ENCODE results near the gene KLC1. TPM values are rescaled to one million over a fixed set of nuclear protein-coding genes. Genes with fewer than 3 reads are reported as not detected.
A peak's percentile ranks its signal among the peaks of the same experiment; 100 is the strongest.

KLC1 gene
- total and polyA plus RNA-seq, 4 donors, result 71.7 to 315 (median 222) TPM

GRCh38 chr14:103745424-103745823 lies 116.4 kb downstream of the KLC1 start:
- intact Hi-C loops (cut with DNase I), result no loop called here

GRCh38 chr14:103746701-103747100 lies 117.7 kb downstream of the KLC1 start:
- no peaks in the 10 kb centered on the region for H3K4me1 ChIP-seq (ENCODE audit: control insufficient read depth in 1 of 2, insufficient read depth in 2 of 2, low read length in 2 of 2)
- H3K9me3 ChIP-seq (ENCODE audit: control insufficient read depth, low read length), result no peaks in the 10 kb centered on the region
- ATAC-seq (ENCODE audit: low FRiP score) (no peak), DNase-seq (no peak)
- whole genome bisulfite sequencing, 2 donors, result 92 to 95% methylated on average over 10 of the region's 10 CpGs
- intact Hi-C loops (cut with DNase I), result no loop called here
- H3K27me3 ChIP-seq (ENCODE audit: control insufficient read depth in 1 of 2, insufficient read depth in 2 of 2, low read length in 1 of 2), result no peaks in the 10 kb centered on the region
- no peaks in the 10 kb centered on the region for H3K36me3 ChIP-seq (ENCODE audit: control insufficient read depth in 1 of 2, insufficient read depth in 2 of 2, low read length in 1 of 2)
- no peak overlapping the region for H3K4me3 ChIP-seq (ENCODE audit: low read length in 2 of 2)
- H3K27ac ChIP-seq (ENCODE audit: low read depth in 1 of 2, low read length in 2 of 2), result no peak overlapping the region

More at GRCh38 chr14:103745424-103745823, 116.4 kb downstream of the KLC1 start:
- ATAC-seq (ENCODE audit: low FRiP score) (no peak), DNase-seq (peak in 1 of 2 donors; percentile 5)
- Histone ChIP-seq H3K9me3 (ENCODE audit: control insufficient read depth, low read length) (no peaks in the 10 kb centered on the region), H3K4me1 (ENCODE audit: control insufficient read depth in 1 of 2, insufficient read depth in 2 of 2, low read length in 2 of 2) (no peaks in the 10 kb centered on the region), H3K27me3 (ENCODE audit: control insufficient read depth in 1 of 2, insufficient read depth in 2 of 2, low read length in 1 of 2) (no peaks in the 10 kb centered on the region), H3K4me3 (ENCODE audit: low read length in 2 of 2) (no peak overlapping the region), H3K36me3 (ENCODE audit: control insufficient read depth in 1 of 2, insufficient read depth in 2 of 2, low read length in 1 of 2) (no peaks in the 10 kb centered on the region), H3K27ac (ENCODE audit: low read depth in 1 of 2, low read length in 2 of 2) (no peak overlapping the region)
- 82 to 83% methylated on average over 5 of the region's 5 CpGs for WGBS, 2 donors

- no peaks in the 10 kb centered on the region for H3K36me3 ChIP-seq (ENCODE audit: control insufficient read depth in 1 of 2, insufficient read depth in 2 of 2, low read length in 1 of 2)
These were observed 119.5 kb downstream of the KLC1 start for GRCh38 chr14:103748534-103748857.

GRCh38 chr14:103749452-103749851 lies 120.4 kb downstream of the KLC1 start:
- no peaks in the 10 kb centered on the region for H3K36me3 ChIP-seq (ENCODE audit: control insufficient read depth in 1 of 2, insufficient read depth in 2 of 2, low read length in 1 of 2)
- H3K27me3 ChIP-seq (ENCODE audit: control insufficient read depth in 1 of 2, insufficient read depth in 2 of 2, low read length in 1 of 2), result no peaks in the 10 kb centered on the region
- ATAC-seq (ENCODE audit: low FRiP score), result no peak
- H3K27ac ChIP-seq (ENCODE audit: low read depth in 1 of 2, low read length in 2 of 2), result no peak overlapping the region
- intact Hi-C loops (cut with DNase I), result no loop called here
- H3K9me3 ChIP-seq (ENCODE audit: control insufficient read depth, low read length), result no peaks in the 10 kb centered on the region
- WGBS, 2 donors, result 90 to 96% methylated on average over 5 of the region's 5 CpGs
- DNase-seq, result no peak
- H3K4me3 ChIP-seq (ENCODE audit: low read length in 2 of 2), result no peak overlapping the region
- no peaks in the 10 kb centered on the region for H3K4me1 ChIP-seq (ENCODE audit: control insufficient read depth in 1 of 2, insufficient read depth in 2 of 2, low read length in 2 of 2)

More at GRCh38 chr14:103748534-103748857, 119.5 kb downstream of the KLC1 start:
- no peak for DNase-seq
- intact Hi-C loops (cut with DNase I), result no loop called here
- no peak for ATAC-seq (ENCODE audit: low FRiP score)
- Histone ChIP-seq H3K27ac (ENCODE audit: low read depth in 1 of 2, low read length in 2 of 2) (no peak overlapping the region), H3K4me3 (ENCODE audit: low read length in 2 of 2) (no peak overlapping the region), H3K9me3 (ENCODE audit: control insufficient read depth, low read length) (no peaks in the 10 kb centered on the region), H3K27me3 (ENCODE audit: control insufficient read depth in 1 of 2, insufficient read depth in 2 of 2, low read length in 1 of 2) (no peaks in the 10 kb centered on the region), H3K4me1 (ENCODE audit: control insufficient read depth in 1 of 2, insufficient read depth in 2 of 2, low read length in 2 of 2) (no peaks in the 10 kb centered on the region)
- 87 to 91% methylated on average over 5 of the region's 5 CpGs for WGBS, 2 donors

GRCh38 chr14:103749860-103750259 lies 120.8 kb downstream of the KLC1 start:
- no peaks in the 10 kb centered on the region for H3K9me3 ChIP-seq (ENCODE audit: control insufficient read depth, low read length)
- H3K4me1 ChIP-seq (ENCODE audit: control insufficient read depth in 1 of 2, insufficient read depth in 2 of 2, low read length in 2 of 2), result no peaks in the 10 kb centered on the region
- intact Hi-C loops (cut with DNase I), result no loop called here
- H3K4me3 ChIP-seq (ENCODE audit: low read length in 2 of 2), result no peak overlapping the region
- WGBS, 2 donors, result 85 to 92% methylated on average over 5 of the region's 5 CpGs
- H3K36me3 ChIP-seq (ENCODE audit: control insufficient read depth in 1 of 2, insufficient read depth in 2 of 2, low read length in 1 of 2), result no peaks in the 10 kb centered on the region
- DNase-seq (no peak), ATAC-seq (ENCODE audit: low FRiP score) (no peak)
- no peaks in the 10 kb centered on the region for H3K27me3 ChIP-seq (ENCODE audit: control insufficient read depth in 1 of 2, insufficient read depth in 2 of 2, low read length in 1 of 2)
- no peak overlapping the region for H3K27ac ChIP-seq (ENCODE audit: low read depth in 1 of 2, low read length in 2 of 2)

Other genes starting within 250 kb of the KLC1 start
- 100 to 1,000 TPM in 1 of 2 donors, 10 to 100 TPM in 1; 77.3 to 121 TPM for gene MARK3, start 243.8 kb upstream of the KLC1 start, total RNA-seq
- gene MARK3, start 243.8 kb upstream of the KLC1 start, polyA plus RNA-seq, result 10 to 100 TPM; 21.7 to 94.6 TPM
- 100 to 1,000 TPM in 1 of 2 donors, 10 to 100 TPM in 1; 78.1 to 109 TPM for gene CKB, start 106.4 kb upstream of the KLC1 start, total RNA-seq
- gene CKB, start 106.4 kb upstream of the KLC1 start, polyA plus RNA-seq, result 10 to 100 TPM; 46.6 to 91.3 TPM
- 10 to 100 TPM; 11.4 to 11.8 TPM for gene TRMT61A, start 100.0 kb upstream of the KLC1 start, total RNA-seq
- gene TRMT61A, start 100.0 kb upstream of the KLC1 start, polyA plus RNA-seq, result 10 to 100 TPM in 1 of 2 donors, 1 to 10 TPM in 1; 6.4 to 12.4 TPM
- 10 to 100 TPM; 30.4 to 30.8 TPM for gene BAG5, start 66.6 kb upstream of the KLC1 start, total RNA-seq
- gene BAG5, start 66.6 kb upstream of the KLC1 start, polyA plus RNA-seq, result 10 to 100 TPM in 1 of 2 donors, 1 to 10 TPM in 1; 9.2 to 14.9 TPM
- 10 to 100 TPM; 27.6 to 33.3 TPM for gene COA8, start 66.3 kb upstream of the KLC1 start, total RNA-seq
- 10 to 100 TPM; 44.2 to 71.7 TPM for gene COA8, start 66.3 kb upstream of the KLC1 start, polyA plus RNA-seq
- 1 to 10 TPM; 5.2 to 5.3 TPM for gene XRCC3, start 86.2 kb downstream of the KLC1 start, total RNA-seq
- 1 to 10 TPM; 1.0 to 8.6 TPM for gene XRCC3, start 86.2 kb downstream of the KLC1 start, polyA plus RNA-seq
- gene ZFYVE21, start 86.6 kb downstream of the KLC1 start, total RNA-seq, result 10 to 100 TPM; 69.0 to 74.8 TPM
- 100 to 1,000 TPM; 100 to 110 TPM for gene ZFYVE21, start 86.6 kb downstream of the KLC1 start, polyA plus RNA-seq
- gene PPP1R13B, start 218.4 kb downstream of the KLC1 start, total RNA-seq, result 10 to 100 TPM; 24.8 to 44.0 TPM
- gene PPP1R13B, start 218.4 kb downstream of the KLC1 start, polyA plus RNA-seq, result 1 to 10 TPM; 2.3 to 6.9 TPM